Pancreas (tissue), 10 donors: ENCODE data around the gene ORC2. TPM values are rescaled to one million over a fixed set of nuclear protein-coding genes. Genes with fewer than 3 reads are reported as not detected.

ENCODE experiments used
- ATAC-seq, 4 donors: fragments of 200-7000 bp; cut with Tn5 transposase; one replicate each; pipeline versions ENCODE4 v1.8.0 to v1.9.1; 2020; ENCODE audit warnings: mild to moderate bottlenecking in 4 of 4, moderate library complexity in 4 of 4
- DNase-seq, 6 donors: peaks; one replicate each; pipeline ENCODE4 v3.0.0-alpha.2; 2020
- FAIRE-seq: peaks from 2 replicates; lab custom pipeline; 2012; peaks lifted over from hg19 to GRCh38; lab: Jason Lieb, UNC
- H3K27ac ChIP-seq, 4 donors: fragments of 200-600 bp; sonication (generic); 1 replicate in 3 of 4; 2 replicates in 1 of 4; pipeline versions ENCODE4 v1.5.0 to v1.8.0; 2020
- H3K27me3 ChIP-seq, 4 donors: fragments of 200-600 bp; one replicate each; pipeline ENCODE4 v1.8.0; 2021
- H3K36me3 ChIP-seq, 3 donors: fragments of 200-600 bp; sonication (generic) in 1 of 3; one replicate each; pipeline versions ENCODE4 v1.5.0 to v1.8.0; 2020 to 2021
- H3K4me1 ChIP-seq, 3 donors: fragments of 200-600 bp; one replicate each; pipeline ENCODE4 v1.8.0; 2021
- H3K4me3 ChIP-seq, 4 donors: fragments of 200-600 bp; sonication (generic) in 2 of 4; one replicate each; pipeline versions ENCODE4 v1.5.0 to v1.8.0; 2020 to 2021
- H3K9me3 ChIP-seq, 4 donors: fragments of 200-600 bp; one replicate each; pipeline ENCODE4 v1.8.0; 2021
- CTCF ChIP-seq, 4 donors: fragments of 200-600 bp; sonication (generic) in 3 of 4; IDR thresholded peaks; one replicate each; pipeline versions ENCODE4 v1.5.0 to v1.8.0; 2021; ENCODE audit warnings: antibody characterized with exemption in 4 of 4
- WGBS, 2 donors: extraction: QIAGEN DNeasy Blood & Tissue Kit; methylation state at CpG; one replicate each; pipeline ENCODE4 v1.1.7; 2013; 5-methylcytosine and 5-hydroxymethylcytosine counted together
- intact Hi-C, 3 donors: fragments of 100-400 bp; cut with DNase I; formaldehyde crosslinking; loops; one replicate each; pipeline versions ENCODE4 v1.11.1 to v1.14.2; 2022
- polyA plus RNA-seq, 2 donors: library from polyadenylated mRNA; stranded (reverse); fragments of 200-250 nt; gene quantifications; one replicate each; pipeline ENCODE4 v1.2.3, GENCODE V29; 2013
- total RNA-seq, 6 donors: library from RNA; stranded (reverse); fragmentation: NEBNext Ultra II Directional in 4 of 6; extraction: Animal tissue kit (Norgen Biotek cat#: 25700) in 4 of 6; gene quantifications; one replicate each; pipeline versions ENCODE4 v1.2.1 to v1.2.4, GENCODE V29; 2021 to 2023
- donor health status: healthy with polysubstance abuse.
- donor health status: DM: no; HTN: no; CAD: no; lungs with moderate emphysema.
- donor health status: DM: no; HTN: no; CAD: no.
- donor health status: control.
- donor health status: control.
- donor health status: Bipolar disorder and iron deficiency.
- donor health status: DM: yes; HTN: yes; CAD: no.
- donor health status: DM: no; HTN: no; CAD: no.
- donor health status: DM: no; HTN: no; CAD: no.
- donor health status: DM: yes; HTN: yes; CAD: no.

The ORC2 gene
- total and polyA plus RNA-seq, 8 donors: 9.2 to 17.8 (median 13.0) TPM

- FAIRE-seq: no peak
Observed at GRCh38 chr2:200862532-200863000, 100.9 kb downstream of the ORC2 start.

GRCh38 chr2:200861617-200862155 lies 101.8 kb downstream of the ORC2 start:
- H3K4me1 ChIP-seq: peaks cover 0 to 35% (median 35%) of the 10 kb centered on the region in 3 donors
- peak overlapping the region in 2 of 4 donors; percentile 100 for H3K27ac ChIP-seq
- no peak for FAIRE-seq

More at GRCh38 chr2:200862532-200863000, 100.9 kb downstream of the ORC2 start:
- peak in 3 of 6 donors; percentile 21 to 49 (median 37) for DNase-seq
- peak overlapping the region; percentile 68 to 88 (median 80) for H3K4me3 ChIP-seq
- no peak for TF ChIP-seq CTCF (IDR thresholded peaks at IDR 0.05)
- H3K27ac ChIP-seq: peak overlapping the region in 3 of 4 donors; percentile 100
- WGBS, 2 donors: 0 to 1% methylated on average over 13 of the region's 13 CpGs
- peaks cover 0 to 36% (median 35%) of the 10 kb centered on the region in 3 donors for H3K4me1 ChIP-seq
- H3K36me3 ChIP-seq: peaks cover 0 to 27% (median 18%) of the 10 kb centered on the region in 3 donors
- H3K9me3 ChIP-seq: no peaks in the 10 kb centered on the region
- H3K27me3 ChIP-seq: no peaks in the 10 kb centered on the region
- intact Hi-C loops: no loop called here
- ATAC-seq: peak in 2 of 4 donors; percentile 3 to 5

GRCh38 chr2:200860092-200860795 lies 103.2 kb downstream of the ORC2 start:
- H3K36me3 ChIP-seq: peaks cover 3 to 50% (median 40%) of the 10 kb centered on the region in 3 donors

More at GRCh38 chr2:200861617-200862155, 101.8 kb downstream of the ORC2 start:
- Histone ChIP-seq H3K4me3 (peak overlapping the region; percentile 68 to 88 (median 80)), H3K27me3 (no peaks in the 10 kb centered on the region), H3K36me3 (peaks cover 0 to 36% (median 27%) of the 10 kb centered on the region in 3 donors), H3K9me3 (no peaks in the 10 kb centered on the region)
- TF ChIP-seq CTCF (IDR thresholded peaks at IDR 0.05): no peak
- DNase-seq: no peak
- intact Hi-C loops: no loop called here
- WGBS, 2 donors: 0 to 2% methylated on average over 4 of the region's 4 CpGs
- no peak for ATAC-seq

More at GRCh38 chr2:200860092-200860795, 103.2 kb downstream of the ORC2 start:
- H3K27me3 ChIP-seq: no peaks in the 10 kb centered on the region
- peak overlapping the region in 2 of 4 donors; percentile 85 to 88 for H3K4me3 ChIP-seq
- H3K4me1 ChIP-seq: peaks cover 0 to 34% (median 30%) of the 10 kb centered on the region in 3 donors
- WGBS, 2 donors: 8% methylated on average over 12 of the region's 12 CpGs
- no peaks in the 10 kb centered on the region for H3K9me3 ChIP-seq
- intact Hi-C loops: no loop called here
- TF ChIP-seq CTCF (IDR thresholded peaks at IDR 0.05): no peak
- peak overlapping the region in 2 of 4 donors; percentile 100 for H3K27ac ChIP-seq
- ATAC-seq (no peak), FAIRE-seq (no peak), DNase-seq (peak in 1 of 6 donors; percentile 38)

Other genes with a start within 250 kb of the ORC2 start
- gene BZW1, start 151.8 kb downstream of the ORC2 start, total RNA-seq: 10 to 100 TPM; 35.6 to 85.7 (median 60.1) TPM
- 10 to 100 TPM in 1 of 2 donors, 1 to 10 TPM in 1; 9.7 to 33.3 TPM for gene BZW1, start 151.8 kb downstream of the ORC2 start, polyA plus RNA-seq
- gene CLK1, start 99.0 kb downstream of the ORC2 start, total RNA-seq: 10 to 100 TPM; 45.0 to 78.2 (median 59.5) TPM
- 100 to 1,000 TPM; 502 to 573 TPM for gene CLK1, start 99.0 kb downstream of the ORC2 start, polyA plus RNA-seq
- gene PPIL3, start 74.6 kb downstream of the ORC2 start, total RNA-seq: 10 to 100 TPM in 3 of 6 donors, 1 to 10 TPM in 3; 7.2 to 15.1 (median 10.7) TPM
- 10 to 100 TPM; 11.1 to 21.8 TPM for gene PPIL3, start 74.6 kb downstream of the ORC2 start, polyA plus RNA-seq
- gene NIF3L1, start 74.3 kb downstream of the ORC2 start, total RNA-seq: 10 to 100 TPM in 3 of 6 donors, 1 to 10 TPM in 3; 5.9 to 11.3 (median 8.4) TPM
- 10 to 100 TPM in 1 of 2 donors, 1 to 10 TPM in 1; 7.5 to 14.9 TPM for gene NIF3L1, start 74.3 kb downstream of the ORC2 start, polyA plus RNA-seq
- 10 to 100 TPM in 3 of 6 donors, 1 to 10 TPM in 3; 7.2 to 14.5 (median 9.6) TPM for gene HYCC2, start 108.0 kb upstream of the ORC2 start, total RNA-seq
- gene HYCC2, start 108.0 kb upstream of the ORC2 start, polyA plus RNA-seq: 1 to 10 TPM; 4.2 to 4.7 TPM
- gene NDUFB3, start 108.3 kb upstream of the ORC2 start, total RNA-seq: 10 to 100 TPM; 14.8 to 36.7 (median 26.6) TPM
- gene NDUFB3, start 108.3 kb upstream of the ORC2 start, polyA plus RNA-seq: 10 to 100 TPM; 23.2 to 42.5 TPM
- 100 to 1,000 TPM in 1 of 6 donors, 10 to 100 TPM in 5; 37.0 to 101 (median 56.6) TPM for gene CFLAR, start 152.5 kb upstream of the ORC2 start, total RNA-seq
- gene CFLAR, start 152.5 kb upstream of the ORC2 start, polyA plus RNA-seq: 10 to 100 TPM; 34.6 to 37.1 TPM
- gene CASP10, start 219.5 kb upstream of the ORC2 start, total RNA-seq: 10 to 100 TPM in 1 of 6 donors, 1 to 10 TPM in 5; 3.0 to 11.7 (median 5.6) TPM
- gene CASP10, start 219.5 kb upstream of the ORC2 start, polyA plus RNA-seq: 1 to 10 TPM; 3.4 to 4.6 TPM